HFFc6 (cell line): ENCODE data around the gene TALDO1. TPM values are rescaled to one million over a fixed set of nuclear protein-coding genes. Genes with fewer than 3 reads are reported as not detected.

Experiments used
- DNase-seq: peaks from one replicate; pipeline ENCODE4 v3.0.0-alpha.2; 2018
- H3K27ac Mint-ChIP-seq: 2 replicates; pipeline ENCODE4 v1.8.0; 2020; ENCODE audit warnings: mild to moderate bottlenecking, mixed read lengths
- H3K27me3 Mint-ChIP-seq: 2 replicates; pipeline ENCODE4 v1.8.0; 2021; ENCODE audit warnings: mild to moderate bottlenecking, moderate library complexity, mixed read lengths; ENCODE audit not compliant: insufficient read depth
- H3K36me3 Mint-ChIP-seq: 2 replicates; pipeline ENCODE4 v1.8.0; 2021; ENCODE audit warnings: low read depth, mixed read lengths
- H3K4me1 Mint-ChIP-seq: 2 replicates; pipeline ENCODE4 v1.8.0; 2020; ENCODE audit warnings: low read depth, mixed read lengths
- H3K4me3 Mint-ChIP-seq: 2 replicates; pipeline ENCODE4 v1.8.0; 2020; ENCODE audit warnings: mild to moderate bottlenecking, moderate library complexity, mixed read lengths
- H3K9me3 Mint-ChIP-seq: 2 replicates; pipeline ENCODE4 v1.8.0; 2020; ENCODE audit warnings: mild to moderate bottlenecking, mixed read lengths
- CTCF ChIP-seq: fragments of 200-600 bp; sonication (generic); IDR thresholded peaks from 2 replicates; pipeline ENCODE4 v1.5.0; 2021; ENCODE audit warnings: antibody characterized with exemption, mild to moderate bottlenecking
- total RNA-seq, 6 experiments: library from RNA; stranded (reverse); fragmentation: NEBNext Ultra II Directional; extraction: Animal tissue kit (Norgen Biotek cat#: 25700); gene quantifications; 2 replicates in 1 of 6; 3 replicates in 5 of 6; pipeline ENCODE4 v1.2.3, GENCODE V29; 2021

Gene TALDO1
- total RNA-seq, 6 experiments from 2014 or later: 230 to 351 (median 300) TPM

GRCh38 chr11:772429-773390, 25.4 kb downstream of the TALDO1 start:
- Mint-ChIP-seq H3K4me1 (peaks cover 17% of the 10 kb centered on the region), H3K36me3 (no peaks in the 10 kb centered on the region; the same call in 1 of the 2 replicates)

GRCh38 chr11:773425-773824, 26.2 kb downstream of the TALDO1 start:
- no peak for TF ChIP-seq CTCF
- H3K9me3 Mint-ChIP-seq: no peaks in the 10 kb centered on the region
- H3K36me3 Mint-ChIP-seq: no peaks in the 10 kb centered on the region; the same call in 1 of the 2 replicates
- H3K4me3 Mint-ChIP-seq: no peak overlapping the region
- no peak overlapping the region for H3K27ac Mint-ChIP-seq
- H3K27me3 Mint-ChIP-seq: peaks cover 4% of the 10 kb centered on the region; the same call in 1 of the 2 replicates
- H3K4me1 Mint-ChIP-seq: peaks cover 17% of the 10 kb centered on the region
- DNase-seq: no peak

More at GRCh38 chr11:772429-773390, 25.4 kb downstream of the TALDO1 start:
- no peak for TF ChIP-seq CTCF
- Mint-ChIP-seq H3K27me3 (peaks cover 4% of the 10 kb centered on the region; the same call in 1 of the 2 replicates), H3K4me3 (no peak overlapping the region), H3K9me3 (no peaks in the 10 kb centered on the region), H3K27ac (no peak overlapping the region)
- no peak for DNase-seq

GRCh38 chr11:773830-774229, 26.6 kb downstream of the TALDO1 start:
- Mint-ChIP-seq H3K4me1 (peaks cover 17% of the 10 kb centered on the region), H3K4me3 (no peak overlapping the region), H3K9me3 (no peaks in the 10 kb centered on the region), H3K36me3 (no peaks in the 10 kb centered on the region; the same call in 1 of the 2 replicates), H3K27me3 (peaks cover 4% of the 10 kb centered on the region; the same call in 1 of the 2 replicates), H3K27ac (no peak overlapping the region)
- no peak for DNase-seq
- TF ChIP-seq CTCF: no peak

GRCh38 chr11:774873-775592, 27.8 kb downstream of the TALDO1 start:
- Mint-ChIP-seq H3K9me3 (no peaks in the 10 kb centered on the region), H3K27me3 (peaks cover 4% of the 10 kb centered on the region; the same call in 1 of the 2 replicates), H3K4me3 (peak overlapping the region; percentile 93), H3K27ac (peak overlapping the region; percentile 82), H3K4me1 (peaks cover 17% of the 10 kb centered on the region), H3K36me3 (no peaks in the 10 kb centered on the region; the same call in 1 of the 2 replicates)
- no peak for DNase-seq
- TF ChIP-seq CTCF: peak; percentile 29

GRCh38 chr11:776263-776560, 28.9 kb downstream of the TALDO1 start:
- no peaks in the 10 kb centered on the region; the same call in 1 of the 2 replicates for H3K36me3 Mint-ChIP-seq
- no peak for DNase-seq

More at GRCh38 chr11:776263-776560, 28.9 kb downstream of the TALDO1 start:
- H3K27me3 Mint-ChIP-seq: peaks cover 4% of the 10 kb centered on the region; the same call in 1 of the 2 replicates
- H3K4me1 Mint-ChIP-seq: peaks cover 22% of the 10 kb centered on the region
- TF ChIP-seq CTCF: no peak
- H3K9me3 Mint-ChIP-seq: no peaks in the 10 kb centered on the region
- peak overlapping the region; percentile 93 for H3K4me3 Mint-ChIP-seq
- H3K27ac Mint-ChIP-seq: peak overlapping the region; percentile 82
